AG09319 (cell line): ENCODE measurements around the gene KCNJ8.

Source experiments
- DNase-seq: peaks from one replicate; pipeline ENCODE4 v3.0.0-alpha.2; 2010; ENCODE audit warnings: low read depth; ENCODE audit errors: extremely low read depth
- TF ChIP-seq, protein P1 (sequence below): IDR thresholded peaks from 2 replicates; pipeline ENCODE4 v1.5.1; 2011; ENCODE audit warnings: low read depth, mild to moderate bottlenecking, inconsistent platforms, low read length, moderate library complexity

Gene KCNJ8

DNA sequence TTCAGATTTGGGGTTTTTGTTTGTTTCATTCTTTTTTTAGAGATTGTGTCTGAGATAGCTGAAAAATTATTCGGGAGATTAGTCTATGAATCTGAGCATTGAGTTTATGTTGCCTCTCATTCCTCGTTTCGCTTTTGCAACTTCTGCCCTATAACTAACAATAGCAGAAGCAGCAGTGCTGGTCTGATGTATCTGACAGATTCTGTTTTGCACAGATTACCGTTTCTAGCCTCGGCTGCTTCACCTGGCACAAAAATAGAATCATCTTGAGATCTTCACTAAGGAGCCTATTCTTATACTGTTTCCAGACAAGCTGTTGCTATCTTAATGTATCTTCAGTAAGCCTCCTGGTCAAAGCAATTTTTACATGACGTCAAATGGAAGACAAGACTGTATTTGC, 29.2 kb downstream of the KCNJ8 start:
- DNase-seq, result no peak
- TF ChIP-seq, protein P1, sequence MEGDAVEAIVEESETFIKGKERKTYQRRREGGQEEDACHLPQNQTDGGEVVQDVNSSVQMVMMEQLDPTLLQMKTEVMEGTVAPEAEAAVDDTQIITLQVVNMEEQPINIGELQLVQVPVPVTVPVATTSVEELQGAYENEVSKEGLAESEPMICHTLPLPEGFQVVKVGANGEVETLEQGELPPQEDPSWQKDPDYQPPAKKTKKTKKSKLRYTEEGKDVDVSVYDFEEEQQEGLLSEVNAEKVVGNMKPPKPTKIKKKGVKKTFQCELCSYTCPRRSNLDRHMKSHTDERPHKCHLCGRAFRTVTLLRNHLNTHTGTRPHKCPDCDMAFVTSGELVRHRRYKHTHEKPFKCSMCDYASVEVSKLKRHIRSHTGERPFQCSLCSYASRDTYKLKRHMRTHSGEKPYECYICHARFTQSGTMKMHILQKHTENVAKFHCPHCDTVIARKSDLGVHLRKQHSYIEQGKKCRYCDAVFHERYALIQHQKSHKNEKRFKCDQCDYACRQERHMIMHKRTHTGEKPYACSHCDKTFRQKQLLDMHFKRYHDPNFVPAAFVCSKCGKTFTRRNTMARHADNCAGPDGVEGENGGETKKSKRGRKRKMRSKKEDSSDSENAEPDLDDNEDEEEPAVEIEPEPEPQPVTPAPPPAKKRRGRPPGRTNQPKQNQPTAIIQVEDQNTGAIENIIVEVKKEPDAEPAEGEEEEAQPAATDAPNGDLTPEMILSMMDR, result no peak

DNA sequence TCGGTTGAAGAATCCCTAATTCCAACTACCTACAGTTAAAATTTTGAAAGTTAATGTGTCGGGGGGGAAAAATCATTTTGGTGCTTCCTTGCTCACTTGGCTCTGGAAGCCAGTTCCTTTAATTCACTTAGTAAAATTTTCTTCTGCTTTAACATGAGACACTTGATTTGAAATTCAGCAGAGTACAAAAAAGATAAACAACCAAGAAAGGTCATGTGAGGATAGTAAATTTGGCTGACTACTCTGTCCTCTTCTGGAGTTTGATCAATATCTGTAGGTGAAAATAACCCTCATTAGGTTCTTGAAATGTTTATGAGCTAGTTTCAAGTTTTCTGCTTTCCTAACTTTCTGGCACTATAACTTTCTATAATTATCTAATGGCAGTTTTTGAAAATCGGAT, 43.4 kb downstream of the KCNJ8 start:
- DNase-seq, result no peak
- TF ChIP-seq, protein P1, result no peak

DNA sequence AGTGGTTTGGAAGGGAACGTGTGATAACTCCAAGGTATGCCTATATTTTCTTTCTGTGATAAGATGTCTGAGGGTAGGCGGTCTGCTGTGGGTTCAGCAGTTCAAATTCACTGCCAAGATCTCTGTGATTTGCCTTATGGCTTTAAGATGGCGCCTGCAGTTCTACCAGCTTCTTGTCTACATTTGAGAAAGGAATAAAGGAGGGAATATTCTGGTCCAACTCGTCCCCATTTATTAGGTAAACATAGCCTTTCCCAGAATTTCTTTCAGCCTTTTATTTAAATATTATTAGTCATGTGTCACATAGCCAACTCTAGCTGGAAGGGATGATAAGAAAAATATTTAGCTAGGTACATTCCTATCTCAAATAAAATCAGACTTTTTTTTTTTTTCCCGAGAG, 48.8 kb downstream of the KCNJ8 start:
- TF ChIP-seq, protein P1, result no peak
- DNase-seq, result no peak

DNA sequence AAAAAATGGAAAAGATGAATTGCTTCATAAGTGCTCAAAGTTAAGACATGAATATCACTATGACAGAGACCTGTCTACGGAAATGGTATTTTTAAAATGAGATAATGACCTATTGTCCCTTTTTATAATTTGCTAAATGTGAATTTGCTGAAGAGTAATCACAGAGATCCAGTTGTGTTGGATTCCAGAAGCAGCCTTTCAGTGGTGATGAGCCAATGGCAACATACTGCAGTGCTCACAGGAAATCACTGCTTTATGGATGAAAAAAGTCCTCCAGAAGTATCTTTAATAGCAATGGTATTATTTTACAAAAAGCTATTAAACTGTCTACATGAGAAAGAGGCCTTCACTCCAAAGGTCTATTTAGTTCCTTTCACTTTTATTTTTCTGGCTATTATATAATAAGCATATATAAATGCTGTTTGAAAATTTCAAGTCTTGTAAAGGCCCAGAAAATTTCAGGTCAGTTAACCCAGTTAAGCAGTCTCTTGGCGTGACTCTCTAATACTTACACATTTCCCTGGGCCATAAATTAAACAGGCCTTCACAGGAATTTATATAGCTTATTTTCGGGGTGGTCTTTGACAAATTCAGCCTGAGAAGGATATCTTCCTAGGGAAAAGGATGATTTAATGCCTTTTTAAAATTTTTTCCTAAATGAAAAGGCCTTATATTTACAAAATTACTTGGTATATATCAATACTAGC, 55.4 kb downstream of the KCNJ8 start:
- no peak for DNase-seq

DNA sequence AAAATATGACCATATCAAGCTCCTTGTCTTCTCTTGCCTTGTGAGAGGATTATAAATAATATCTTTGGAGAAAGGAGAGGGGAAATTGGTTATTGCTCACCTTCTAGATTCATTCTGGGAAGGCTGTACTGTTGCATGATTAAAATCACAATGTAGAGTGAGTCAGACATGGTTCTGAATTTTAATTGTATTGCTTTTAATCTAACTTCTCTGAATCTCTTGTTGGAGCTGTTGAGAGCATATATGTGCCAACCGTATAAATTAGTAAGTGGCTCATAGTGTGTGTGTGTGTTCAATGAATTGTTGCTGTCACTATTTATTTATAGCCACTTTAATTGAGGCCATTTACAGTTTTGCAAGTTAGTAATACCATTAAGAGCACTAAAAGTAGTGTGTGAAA, 56.1 kb downstream of the KCNJ8 start:
- no peak for DNase-seq

More for the DNA sequence above, 55.4 kb downstream of the KCNJ8 start:
- TF ChIP-seq, protein P1, result no peak

GRCh38 chr12:21717767-21718166, 56.7 kb downstream of the KCNJ8 start:
- DNase-seq, result no peak
- TF ChIP-seq, protein P1, result no peak

More for the DNA sequence above, 56.1 kb downstream of the KCNJ8 start:
- TF ChIP-seq, protein P1, result no peak

DNA sequence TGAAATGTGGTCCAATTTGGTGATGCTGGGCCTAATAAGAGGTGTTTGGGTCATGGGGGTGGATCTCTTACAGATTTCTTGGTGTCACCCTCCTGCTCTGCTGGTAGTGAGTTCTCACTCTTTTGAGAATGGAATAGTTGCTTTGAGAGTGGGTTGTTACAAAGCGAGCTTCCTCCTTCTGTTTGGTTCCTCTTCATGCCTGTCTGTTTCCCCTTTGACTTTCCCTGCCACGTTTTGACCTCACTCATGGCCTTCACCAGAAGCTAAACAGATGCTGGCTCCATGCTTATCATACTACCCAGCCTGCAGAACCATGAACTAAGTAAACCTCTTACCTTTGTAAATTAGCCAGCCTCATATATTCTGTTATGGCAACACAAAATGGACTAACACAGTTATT, 59.1 kb downstream of the KCNJ8 start:
- TF ChIP-seq, protein P1, result no peak
- DNase-seq, result no peak
